Activated CD8-positive, alpha-beta memory T cell treated with anti-CD3 and anti-CD28 coated beads, Interleukin-2, amount 50 U/mL, for 24 hours (primary cell): ENCODE results near the gene LRRC26.
"Not testable (repeated sequence)": the region's sequence is repeated elsewhere in the genome, so short reads cannot be mapped to it uniquely, and the experiment has no call there.

Experiments used
- DNase-seq: peaks from one replicate; pipeline ENCODE4 v3.0.0-alpha.2; 2020; ENCODE audit errors: extremely low read depth

LRRC26 gene

GRCh38 chr9:137136881-137137607 is 32.8 kb downstream of the LRRC26 start:
- no peak for DNase-seq

GRCh38 chr9:137136261-137136880 is 33.5 kb downstream of the LRRC26 start:
- DNase-seq: no peak

GRCh38 chr9:137135154-137135553 is 34.7 kb downstream of the LRRC26 start:
- DNase-seq: not testable (repeated sequence)

- no peak for DNase-seq
Observed at GRCh38 chr9:137134191-137134590, 35.7 kb downstream of the LRRC26 start.

GRCh38 chr9:137130176-137130755 is 39.6 kb downstream of the LRRC26 start:
- no peak for DNase-seq

- peak; percentile 74 for DNase-seq
Observed at GRCh38 chr9:137129456-137130175, 40.2 kb downstream of the LRRC26 start.

GRCh38 chr9:137128862-137129455 is 40.9 kb downstream of the LRRC26 start:
- DNase-seq: no peak

GRCh38 chr9:137128158-137128861 is 41.5 kb downstream of the LRRC26 start:
- no peak for DNase-seq

GRCh38 chr9:137127301-137128157 is 42.3 kb downstream of the LRRC26 start:
- no peak for DNase-seq

- DNase-seq: no peak
Observed at GRCh38 chr9:137126786-137127185, 43.1 kb downstream of the LRRC26 start.

GRCh38 chr9:137123952-137124462 is 45.8 kb downstream of the LRRC26 start:
- DNase-seq: not testable (repeated sequence)

- no peak for DNase-seq
Observed at GRCh38 chr9:137123468-137123837, 46.4 kb downstream of the LRRC26 start.

GRCh38 chr9:137122796-137123467 is 46.9 kb downstream of the LRRC26 start:
- DNase-seq: not testable (repeated sequence)

GRCh38 chr9:137121927-137122795 is 47.7 kb downstream of the LRRC26 start:
- DNase-seq: not testable (repeated sequence)
